ENCODE measurements around the gene S100PBP.

The S100PBP gene

DNA sequence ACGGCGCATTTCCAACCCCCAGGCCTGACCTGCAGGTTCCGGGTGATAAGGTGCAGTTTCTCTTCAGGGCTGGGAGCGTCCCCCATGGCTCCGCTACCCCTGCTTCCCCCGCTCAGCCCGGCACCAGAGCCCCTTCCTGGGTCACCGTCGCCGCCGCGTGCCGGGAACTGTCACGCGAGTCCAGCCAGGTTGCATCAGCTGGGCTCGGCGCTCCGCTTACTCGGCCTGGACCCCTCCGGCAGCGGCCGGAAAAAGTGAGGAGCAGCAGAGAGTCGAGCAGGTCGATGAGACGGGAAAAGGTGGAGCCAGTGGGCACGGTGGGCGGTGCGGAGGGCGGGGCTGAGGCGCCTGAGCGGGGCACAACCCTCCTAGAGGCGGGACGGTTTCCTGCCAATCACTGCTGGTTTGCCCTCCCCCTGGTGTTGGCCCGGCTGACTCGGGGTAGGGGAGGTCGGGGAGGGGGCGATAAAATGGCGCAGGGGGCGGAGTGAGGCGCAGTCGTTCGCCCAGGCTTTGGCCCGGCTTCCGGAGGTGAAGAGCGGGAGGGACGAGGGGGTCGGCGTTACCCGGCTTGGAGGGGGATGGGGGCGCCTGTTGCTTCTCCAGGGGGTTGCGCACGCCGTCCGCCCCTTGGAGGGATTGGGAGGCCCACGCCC lies at the start of gene S100PBP, which contains the start of gene YARS1:
Gene S100PBP, plus strand, starts transcription at position 495 of the 656 bp plus-strand sequence. CDS start 8,447 bp downstream, outside the sequence.
Gene YARS1, minus strand, starts transcription at position 200 of the 656 bp plus-strand sequence. Its CDS starts 114 bp downstream, at position 86.
- H3K9me3 Mint-ChIP-seq: no peaks in the 10 kb centered on the region
- peaks cover 60% of the 10 kb centered on the region for H3K4me1 Mint-ChIP-seq
- H3K27me3 Mint-ChIP-seq: no peaks in the 10 kb centered on the region
- ATAC-seq: peak; percentile 98
- H3K36me3 Mint-ChIP-seq: peaks cover 17% of the 10 kb centered on the region
- peak within 1 kb of the TSS; percentile 96 for H3K4me3 Mint-ChIP-seq
- H3K27ac Mint-ChIP-seq: peak within 1 kb of the TSS; percentile 87

DNA sequence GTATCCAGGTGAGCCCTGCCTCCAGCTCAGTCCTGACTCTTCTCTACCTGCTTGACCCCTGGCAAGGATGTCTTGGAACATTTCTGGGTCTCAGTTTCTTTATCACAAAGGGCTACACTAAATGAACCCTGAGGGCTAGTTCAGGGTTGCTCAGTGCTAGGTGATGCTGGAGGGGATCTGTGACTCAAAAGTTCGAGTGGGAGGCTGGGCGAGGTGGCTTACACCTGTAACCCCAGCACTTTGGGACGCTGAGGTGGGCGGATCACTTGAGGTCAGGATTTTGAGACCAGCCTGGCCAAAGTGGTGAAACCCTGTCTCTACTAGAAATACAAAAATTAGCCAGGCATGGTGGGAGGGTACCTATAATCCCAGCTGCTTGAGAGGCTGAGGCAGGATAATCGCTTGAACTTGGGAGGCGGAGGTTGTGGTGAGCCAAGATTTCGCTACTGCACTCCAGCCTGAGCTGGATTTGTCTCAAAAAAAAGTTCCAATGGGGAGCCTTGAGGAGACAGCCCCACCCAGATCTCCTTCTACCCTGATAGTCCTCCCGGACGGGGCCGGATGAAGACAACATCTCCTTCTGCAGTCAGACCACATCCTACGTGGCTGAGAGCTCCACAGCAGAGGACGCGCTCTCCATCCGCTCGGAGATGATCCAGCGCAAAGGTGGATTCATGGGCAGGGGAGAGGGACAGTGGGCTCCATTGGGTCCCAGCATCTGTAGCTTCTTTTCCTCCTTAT lies 49.2 kb upstream of the S100PBP start:
- H3K4me3 Mint-ChIP-seq: no peak overlapping the region
- H3K36me3 Mint-ChIP-seq: peaks cover 5% of the 10 kb centered on the region
- peaks cover 7% of the 10 kb centered on the region for H3K27me3 Mint-ChIP-seq
- no peak overlapping the region for H3K27ac Mint-ChIP-seq
- H3K9me3 Mint-ChIP-seq: no peaks in the 10 kb centered on the region
- no peak for ATAC-seq
- H3K4me1 Mint-ChIP-seq: peaks cover 6% of the 10 kb centered on the region

DNA sequence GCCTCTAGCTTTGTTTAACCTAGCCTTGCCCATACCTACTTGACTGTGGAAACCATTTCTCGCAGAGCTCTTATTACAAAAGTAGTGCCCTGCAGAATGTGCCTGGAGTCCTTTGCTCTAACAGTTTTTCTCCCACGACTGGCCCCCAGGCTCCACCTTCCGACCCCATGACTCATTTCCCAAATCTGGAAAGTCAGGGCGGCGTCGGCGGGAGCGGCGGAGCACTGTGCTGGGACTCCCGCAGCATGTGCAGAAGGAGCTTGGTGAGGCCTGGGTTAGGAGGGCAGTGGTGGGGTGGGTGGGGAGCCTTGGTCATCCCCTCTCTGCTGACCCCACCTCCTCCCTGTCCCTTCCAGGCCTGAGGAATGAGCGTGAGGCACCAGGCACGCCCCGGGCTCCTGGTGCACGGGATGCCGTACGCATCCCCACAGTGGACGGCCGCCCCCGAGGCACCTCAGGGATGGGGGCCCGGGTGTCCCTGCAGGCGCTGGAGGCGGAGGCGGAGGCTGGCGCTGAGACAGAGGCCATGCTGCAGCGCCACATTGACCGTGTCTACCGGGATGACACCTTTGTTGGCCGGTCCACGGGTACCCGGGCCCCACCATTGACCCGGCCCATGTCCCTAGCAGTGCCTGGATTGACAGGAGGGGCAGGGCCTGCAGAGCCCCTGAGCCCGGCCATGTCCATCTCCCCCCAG lies 47.8 kb upstream of the S100PBP start:
- Mint-ChIP-seq H3K9me3 (no peaks in the 10 kb centered on the region), H3K4me1 (peaks cover 6% of the 10 kb centered on the region), H3K27ac (no peak overlapping the region), H3K4me3 (no peak overlapping the region), H3K36me3 (peaks cover 15% of the 10 kb centered on the region), H3K27me3 (peaks cover 7% of the 10 kb centered on the region)
- no peak for ATAC-seq

DNA sequence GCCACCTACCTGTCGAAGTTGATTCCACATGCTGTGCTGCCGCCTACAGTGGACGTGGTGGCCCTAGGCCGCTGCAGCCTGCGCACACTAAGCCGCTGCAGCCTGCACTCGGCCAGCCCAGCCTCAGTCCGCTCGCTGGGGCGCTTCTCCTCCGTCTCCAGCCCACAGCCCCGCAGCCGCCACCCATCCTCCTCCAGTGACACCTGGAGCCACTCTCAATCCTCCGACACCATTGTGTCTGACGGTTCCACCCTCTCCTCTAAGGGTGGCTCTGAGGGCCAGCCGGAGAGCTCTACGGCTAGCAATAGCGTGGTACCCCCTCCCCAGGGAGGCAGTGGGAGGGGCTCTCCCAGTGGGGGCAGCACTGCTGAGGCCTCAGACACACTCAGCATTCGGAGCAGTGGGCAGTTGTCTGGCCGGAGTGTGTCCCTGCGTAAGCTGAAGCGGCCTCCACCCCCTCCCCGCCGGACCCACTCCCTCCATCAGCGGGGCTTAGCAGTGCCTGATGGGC lies 47.2 kb upstream of the S100PBP start:
- peaks cover 6% of the 10 kb centered on the region for H3K4me1 Mint-ChIP-seq
- H3K4me3 Mint-ChIP-seq: no peak overlapping the region
- no peaks in the 10 kb centered on the region for H3K9me3 Mint-ChIP-seq
- H3K27me3 Mint-ChIP-seq: peaks cover 7% of the 10 kb centered on the region
- H3K27ac Mint-ChIP-seq: no peak overlapping the region
- ATAC-seq: no peak
- H3K36me3 Mint-ChIP-seq: peaks cover 15% of the 10 kb centered on the region

DNA sequence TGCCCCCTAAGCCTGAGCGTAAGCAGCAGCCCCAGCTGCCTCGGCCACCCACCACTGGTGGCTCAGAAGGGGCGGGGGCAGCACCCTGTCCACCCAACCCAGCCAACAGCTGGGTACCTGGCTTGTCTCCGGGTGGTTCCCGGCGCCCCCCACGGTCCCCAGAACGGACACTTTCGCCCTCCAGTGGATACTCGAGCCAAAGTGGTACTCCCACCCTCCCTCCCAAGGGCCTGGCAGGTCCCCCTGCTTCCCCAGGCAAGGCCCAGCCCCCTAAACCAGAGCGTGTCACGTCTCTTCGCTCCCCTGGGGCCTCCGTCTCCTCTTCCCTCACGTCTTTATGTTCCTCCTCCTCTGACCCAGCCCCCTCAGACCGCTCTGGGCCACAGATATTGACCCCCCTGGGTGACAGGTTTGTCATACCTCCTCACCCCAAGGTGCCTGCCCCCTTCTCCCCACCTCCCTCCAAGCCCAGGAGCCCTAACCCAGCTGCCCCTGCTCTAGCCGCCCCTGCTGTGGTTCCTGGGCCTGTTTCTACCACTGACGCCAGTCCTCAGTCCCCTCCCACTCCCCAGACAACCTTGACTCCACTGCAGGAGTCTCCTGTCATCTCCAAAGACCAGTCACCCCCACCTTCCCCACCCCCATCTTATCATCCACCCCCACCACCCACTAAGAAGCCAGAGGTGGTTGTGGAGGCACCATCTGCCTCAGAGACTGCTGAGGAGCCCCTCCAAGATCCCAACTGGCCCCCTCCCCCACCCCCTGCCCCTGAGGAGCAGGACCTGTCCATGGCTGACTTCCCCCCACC lies 46.5 kb upstream of the S100PBP start:
- Mint-ChIP-seq H3K27ac (no peak overlapping the region), H3K36me3 (peaks cover 20% of the 10 kb centered on the region), H3K27me3 (peaks cover 7% of the 10 kb centered on the region), H3K9me3 (no peaks in the 10 kb centered on the region), H3K4me1 (peaks cover 6% of the 10 kb centered on the region), H3K4me3 (no peak overlapping the region)
- no peak for ATAC-seq

DNA sequence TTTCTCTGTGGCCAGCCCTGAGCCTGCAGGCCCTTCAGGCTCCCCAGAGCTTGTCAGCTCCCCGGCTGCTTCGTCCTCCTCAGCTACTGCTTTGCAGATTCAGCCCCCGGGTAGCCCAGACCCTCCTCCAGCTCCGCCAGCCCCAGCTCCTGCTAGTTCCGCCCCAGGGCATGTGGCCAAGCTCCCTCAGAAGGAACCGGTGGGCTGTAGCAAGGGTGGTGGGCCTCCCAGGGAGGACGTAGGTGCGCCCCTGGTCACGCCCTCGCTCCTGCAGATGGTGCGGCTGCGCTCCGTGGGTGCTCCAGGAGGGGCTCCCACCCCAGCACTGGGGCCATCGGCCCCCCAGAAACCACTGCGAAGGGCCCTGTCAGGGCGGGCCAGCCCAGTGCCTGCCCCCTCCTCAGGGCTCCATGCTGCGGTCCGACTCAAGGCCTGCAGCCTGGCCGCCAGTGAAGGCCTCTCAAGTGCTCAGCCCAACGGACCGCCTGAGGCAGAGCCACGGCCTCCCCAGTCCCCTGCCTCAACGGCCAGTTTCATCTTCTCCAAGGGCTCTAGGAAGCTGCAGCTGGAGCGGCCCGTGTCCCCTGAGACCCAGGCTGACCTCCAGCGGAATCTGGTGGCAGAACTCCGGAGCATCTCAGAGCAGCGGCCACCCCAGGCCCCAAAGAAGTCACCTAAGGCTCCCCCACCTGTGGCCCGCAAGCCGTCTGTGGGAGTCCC lies 45.7 kb upstream of the S100PBP start:
- Mint-ChIP-seq H3K27me3 (peaks cover 7% of the 10 kb centered on the region), H3K36me3 (peaks cover 27% of the 10 kb centered on the region), H3K4me1 (peaks cover 6% of the 10 kb centered on the region), H3K27ac (no peak overlapping the region), H3K4me3 (no peak overlapping the region), H3K9me3 (no peaks in the 10 kb centered on the region)
- no peak for ATAC-seq

DNA sequence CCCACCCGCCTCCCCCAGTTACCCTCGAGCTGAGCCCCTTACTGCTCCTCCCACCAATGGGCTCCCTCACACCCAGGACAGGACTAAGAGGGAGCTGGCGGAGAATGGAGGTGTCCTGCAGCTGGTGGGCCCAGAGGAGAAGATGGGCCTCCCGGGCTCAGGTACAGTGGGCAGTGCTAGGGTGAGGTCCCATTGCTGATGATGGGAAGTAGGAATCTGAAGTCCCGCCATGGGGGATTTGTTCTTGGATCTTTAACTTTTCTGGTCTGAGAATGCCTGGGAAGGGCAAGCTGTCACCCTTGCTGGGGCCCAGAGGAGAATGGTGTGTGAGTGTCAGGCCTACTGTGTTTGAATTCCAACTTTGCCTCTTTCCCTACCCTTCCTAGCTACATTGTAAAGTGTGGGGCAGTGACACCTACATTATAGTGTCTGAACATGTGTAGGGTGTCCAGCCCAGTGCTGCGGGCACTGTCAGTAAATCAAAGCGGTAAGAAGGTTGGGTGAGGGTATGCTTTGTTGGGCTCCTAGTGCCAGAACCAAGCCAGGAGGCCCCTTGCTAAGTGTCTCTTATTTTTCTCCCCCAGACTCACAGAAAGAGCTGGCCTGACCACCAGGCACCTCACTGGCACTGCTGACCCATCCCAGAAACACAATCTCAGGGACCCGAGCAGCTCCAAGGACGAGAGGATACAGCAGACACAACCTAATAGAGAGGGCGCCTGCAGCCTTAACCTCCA lies 45.0 kb upstream of the S100PBP start:
- Mint-ChIP-seq H3K4me1 (peaks cover 6% of the 10 kb centered on the region), H3K4me3 (no peak overlapping the region), H3K27me3 (peaks cover 7% of the 10 kb centered on the region), H3K36me3 (peaks cover 27% of the 10 kb centered on the region), H3K9me3 (no peaks in the 10 kb centered on the region), H3K27ac (no peak overlapping the region)
- no peak for ATAC-seq

DNA sequence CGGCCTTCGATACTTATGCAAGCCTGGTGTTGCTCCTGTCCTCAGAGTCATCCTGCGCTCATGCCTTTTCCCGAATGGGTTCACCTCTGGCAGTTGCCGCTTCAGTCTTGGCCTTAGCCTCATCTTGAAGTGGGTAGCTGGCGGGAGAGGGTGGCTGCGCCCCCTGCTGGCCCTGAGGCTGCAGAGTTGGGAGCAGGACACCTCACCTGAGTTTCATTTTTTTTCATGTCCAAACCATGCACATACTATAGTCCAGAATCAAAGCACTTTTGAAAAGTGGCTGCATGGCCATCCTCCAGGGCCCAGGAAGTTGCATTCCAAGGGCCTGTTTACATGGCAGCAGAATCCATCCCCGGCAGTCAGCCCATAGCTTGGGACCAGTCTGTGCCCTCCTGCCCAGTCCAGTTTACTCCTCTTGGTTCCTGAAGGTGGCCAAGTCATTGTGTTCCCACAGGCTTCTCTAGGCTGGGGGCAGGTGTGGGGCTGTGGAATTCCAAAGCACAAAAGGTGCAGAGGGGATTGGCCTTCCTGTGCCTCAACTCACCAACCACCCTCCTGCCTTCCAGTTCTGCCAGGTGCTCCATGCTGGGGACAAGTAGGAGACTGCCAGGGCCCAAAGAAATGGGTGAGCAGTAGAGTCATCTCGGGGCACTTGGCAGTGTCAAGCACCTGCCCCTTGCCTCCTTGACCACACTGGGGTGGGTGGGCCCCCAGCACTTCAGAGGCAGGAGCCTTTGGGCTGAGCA lies 44.3 kb upstream of the S100PBP start:
- no peak overlapping the region for H3K27ac Mint-ChIP-seq
- peak; percentile 78 for ATAC-seq
- peaks cover 7% of the 10 kb centered on the region for H3K27me3 Mint-ChIP-seq
- no peak overlapping the region for H3K4me3 Mint-ChIP-seq
- H3K4me1 Mint-ChIP-seq: peaks cover 6% of the 10 kb centered on the region
- peaks cover 33% of the 10 kb centered on the region for H3K36me3 Mint-ChIP-seq
- no peaks in the 10 kb centered on the region for H3K9me3 Mint-ChIP-seq

DNA sequence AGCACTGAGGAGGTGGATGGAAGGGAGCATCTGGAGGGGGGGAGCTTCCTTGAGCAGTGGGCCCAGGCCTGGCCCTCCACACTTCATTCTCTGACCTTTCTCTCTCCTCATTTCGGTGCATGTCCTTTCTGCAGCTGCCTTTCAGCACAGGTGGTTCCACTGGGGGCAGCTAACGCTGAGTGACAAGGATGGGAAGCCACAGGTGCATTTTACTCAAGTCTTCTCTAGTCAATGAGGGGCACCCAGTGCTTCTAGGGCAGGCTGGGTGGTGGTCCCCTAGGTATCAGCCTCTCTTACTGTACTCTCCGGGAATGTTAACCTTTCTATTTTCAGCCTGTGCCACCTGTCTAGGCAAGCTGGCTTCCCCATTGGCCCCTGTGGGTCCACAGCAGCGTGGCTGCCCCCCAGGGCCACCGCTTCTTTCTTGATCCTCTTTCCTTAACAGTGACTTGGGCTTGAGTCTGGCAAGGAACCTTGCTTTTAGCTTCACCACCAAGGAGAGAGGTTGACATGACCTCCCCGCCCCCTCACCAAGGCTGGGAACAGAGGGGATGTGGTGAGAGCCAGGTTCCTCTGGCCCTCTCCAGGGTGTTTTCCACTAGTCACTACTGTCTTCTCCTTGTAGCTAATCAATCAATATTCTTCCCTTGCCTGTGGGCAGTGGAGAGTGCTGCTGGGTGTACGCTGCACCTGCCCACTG lies 43.5 kb upstream of the S100PBP start:
- peaks cover 7% of the 10 kb centered on the region for H3K27me3 Mint-ChIP-seq
- ATAC-seq: no peak
- peaks cover 40% of the 10 kb centered on the region for H3K36me3 Mint-ChIP-seq
- H3K4me1 Mint-ChIP-seq: peaks cover 6% of the 10 kb centered on the region
- no peak overlapping the region for H3K4me3 Mint-ChIP-seq
- H3K9me3 Mint-ChIP-seq: no peaks in the 10 kb centered on the region
- H3K27ac Mint-ChIP-seq: no peak overlapping the region

DNA sequence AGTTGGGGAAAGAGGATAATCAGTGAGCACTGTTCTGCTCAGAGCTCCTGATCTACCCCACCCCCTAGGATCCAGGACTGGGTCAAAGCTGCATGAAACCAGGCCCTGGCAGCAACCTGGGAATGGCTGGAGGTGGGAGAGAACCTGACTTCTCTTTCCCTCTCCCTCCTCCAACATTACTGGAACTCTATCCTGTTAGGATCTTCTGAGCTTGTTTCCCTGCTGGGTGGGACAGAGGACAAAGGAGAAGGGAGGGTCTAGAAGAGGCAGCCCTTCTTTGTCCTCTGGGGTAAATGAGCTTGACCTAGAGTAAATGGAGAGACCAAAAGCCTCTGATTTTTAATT lies 43.0 kb upstream of the S100PBP start:
- Mint-ChIP-seq H3K4me1 (peaks cover 6% of the 10 kb centered on the region), H3K27me3 (peaks cover 7% of the 10 kb centered on the region), H3K36me3 (peaks cover 46% of the 10 kb centered on the region), H3K27ac (no peak overlapping the region), H3K4me3 (no peak overlapping the region), H3K9me3 (no peaks in the 10 kb centered on the region)
- no peak for ATAC-seq

DNA sequence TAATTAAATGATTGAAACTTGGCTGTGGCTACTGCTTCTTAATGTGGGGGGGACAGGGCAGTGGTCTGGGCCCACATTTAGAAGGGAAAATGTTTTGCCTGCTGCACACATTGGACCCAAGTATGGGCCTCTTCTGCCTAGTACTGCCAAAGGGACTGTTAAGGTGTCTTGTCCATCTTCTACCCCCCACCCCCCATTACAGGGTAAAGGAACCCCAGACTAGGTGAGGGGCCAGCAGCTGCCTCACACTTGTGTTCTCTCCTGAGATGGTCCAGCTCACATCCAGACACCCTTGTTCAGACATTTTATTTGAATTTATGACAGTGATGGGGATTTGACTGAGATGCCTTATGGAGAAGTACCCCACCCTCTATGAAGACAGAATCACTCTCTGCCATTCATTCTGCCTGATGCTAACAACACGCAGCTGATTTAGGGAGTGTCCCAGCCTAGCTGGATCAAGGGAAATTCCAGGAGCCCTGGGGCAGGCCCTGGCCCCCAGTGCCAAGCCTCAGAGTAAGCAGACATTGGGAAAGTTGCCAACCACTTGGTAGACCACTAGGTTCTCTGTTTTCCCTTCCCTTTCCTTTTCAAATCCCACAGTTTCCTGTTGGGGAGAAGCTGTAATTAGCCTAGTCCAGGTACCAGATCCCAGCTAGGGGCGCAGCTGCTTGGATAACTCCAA lies 42.4 kb upstream of the S100PBP start:
- peaks cover 6% of the 10 kb centered on the region for H3K4me1 Mint-ChIP-seq
- H3K9me3 Mint-ChIP-seq: no peaks in the 10 kb centered on the region
- peaks cover 7% of the 10 kb centered on the region for H3K27me3 Mint-ChIP-seq
- ATAC-seq: no peak
- H3K4me3 Mint-ChIP-seq: no peak overlapping the region
- H3K36me3 Mint-ChIP-seq: peaks cover 51% of the 10 kb centered on the region
- no peak overlapping the region for H3K27ac Mint-ChIP-seq

DNA sequence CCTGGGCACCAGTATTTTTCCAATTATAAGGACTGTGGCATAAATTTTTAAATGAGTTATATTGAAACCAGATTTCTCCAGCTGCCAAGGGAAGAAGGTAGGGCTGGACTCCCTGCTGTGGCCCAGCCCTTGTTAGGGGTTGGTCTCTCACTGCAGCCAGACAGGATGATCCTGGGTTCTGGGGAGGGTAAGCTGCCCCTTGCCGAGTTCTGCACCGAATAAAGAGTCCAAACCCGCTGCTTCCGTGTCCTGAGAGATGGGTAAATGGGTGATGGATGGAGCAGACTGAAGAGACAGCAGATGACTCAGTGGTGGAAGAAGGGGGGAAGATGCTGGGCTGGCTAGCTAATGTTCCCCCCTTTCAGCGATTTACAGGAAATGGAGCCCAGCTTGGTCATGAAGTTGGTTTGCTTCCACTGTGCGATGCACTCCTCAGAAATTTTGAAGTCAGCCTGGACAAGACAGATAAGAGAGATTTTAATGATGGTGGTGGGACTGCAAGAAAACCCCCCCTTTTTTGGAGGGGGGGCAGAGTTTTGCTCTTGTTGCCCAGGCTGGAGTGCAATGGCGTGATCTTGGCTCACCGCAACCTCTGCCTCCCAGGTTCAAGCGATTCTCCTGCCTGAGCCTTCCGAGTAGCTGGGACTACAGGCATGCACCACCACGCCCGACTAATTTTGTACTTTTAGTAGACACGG lies 41.7 kb upstream of the S100PBP start:
- no peak for ATAC-seq
- H3K4me3 Mint-ChIP-seq: no peak overlapping the region
- H3K27ac Mint-ChIP-seq: no peak overlapping the region
- peaks cover 58% of the 10 kb centered on the region for H3K36me3 Mint-ChIP-seq
- H3K4me1 Mint-ChIP-seq: peaks cover 6% of the 10 kb centered on the region
- peaks cover 7% of the 10 kb centered on the region for H3K27me3 Mint-ChIP-seq
- no peaks in the 10 kb centered on the region for H3K9me3 Mint-ChIP-seq
